Eye (tissue), 1 donor: ENCODE data around the gene ZNF774.
"Not testable (repeated sequence)": the region's sequence is repeated elsewhere in the genome, so short reads cannot be mapped to it uniquely, and the experiment has no call there.

Source experiments
- DNase-seq: peaks from one replicate; pipeline ENCODE4 v3.0.0-alpha.2; 2015

The ZNF774 gene

DNA sequence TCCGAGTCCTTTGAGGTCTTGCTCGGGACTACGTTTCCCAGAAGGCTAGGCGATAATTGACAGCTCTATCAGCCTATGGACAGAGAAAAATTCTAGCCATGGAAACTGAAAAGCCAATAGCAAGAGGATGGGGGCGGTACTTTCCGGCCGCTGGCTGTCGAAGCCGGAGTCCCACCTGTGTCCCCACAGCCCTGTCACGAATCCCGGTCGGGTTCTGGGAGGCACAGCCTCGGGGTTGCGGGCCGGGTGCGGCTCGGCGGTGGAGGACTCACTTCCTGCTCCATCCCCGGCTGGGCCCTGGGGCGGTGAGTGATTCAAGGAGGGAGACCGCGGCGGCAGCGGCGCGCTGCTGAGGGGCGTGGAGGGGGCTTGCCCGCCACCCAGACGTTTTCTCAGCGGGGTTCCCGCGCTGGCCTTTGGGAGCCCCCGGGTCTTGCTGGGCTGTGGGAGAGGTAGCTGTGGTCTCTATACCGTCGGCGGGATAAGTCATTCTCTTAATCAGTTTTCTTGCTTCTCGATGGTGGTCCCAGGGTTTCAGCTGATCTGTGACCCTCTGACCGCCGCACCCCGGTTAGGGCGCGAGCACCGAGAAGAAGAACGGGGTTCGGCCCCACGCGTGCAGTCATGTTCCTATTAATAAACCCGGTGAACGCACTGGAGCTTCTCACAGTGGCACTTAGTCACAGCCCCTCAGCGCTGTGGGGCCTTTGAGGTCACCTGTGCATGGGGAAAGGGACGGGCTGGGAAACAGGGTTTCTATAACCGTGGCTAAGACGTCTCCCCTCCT is at the start of gene ZNF774:
Gene ZNF774 (plus strand): TSS at position 178 of the 787 bp plus-strand sequence. CDS start 2,377 bp downstream, outside the sequence.
- DNase-seq: peak; percentile 100

DNA sequence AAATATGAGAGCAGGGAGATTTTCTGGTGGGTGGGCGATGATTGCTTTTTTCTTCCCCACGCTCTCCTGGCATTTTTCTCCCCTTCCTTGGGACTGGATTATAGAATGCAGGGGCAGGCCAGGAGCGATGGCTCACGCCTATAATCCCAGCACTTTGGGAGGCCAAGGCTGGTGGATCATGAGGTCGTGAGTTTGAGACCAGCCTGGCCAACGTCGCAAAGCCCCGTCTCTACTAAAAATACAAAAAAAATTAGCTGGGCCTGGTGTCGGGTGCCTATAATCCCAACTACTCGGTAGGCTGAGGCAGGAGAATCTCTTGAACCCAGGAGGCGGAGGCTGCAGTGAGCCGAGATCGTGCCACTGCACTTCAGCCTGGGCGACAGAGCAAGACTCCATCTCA is 46.7 kb upstream of the ZNF774 start:
- DNase-seq: not testable (repeated sequence)

DNA sequence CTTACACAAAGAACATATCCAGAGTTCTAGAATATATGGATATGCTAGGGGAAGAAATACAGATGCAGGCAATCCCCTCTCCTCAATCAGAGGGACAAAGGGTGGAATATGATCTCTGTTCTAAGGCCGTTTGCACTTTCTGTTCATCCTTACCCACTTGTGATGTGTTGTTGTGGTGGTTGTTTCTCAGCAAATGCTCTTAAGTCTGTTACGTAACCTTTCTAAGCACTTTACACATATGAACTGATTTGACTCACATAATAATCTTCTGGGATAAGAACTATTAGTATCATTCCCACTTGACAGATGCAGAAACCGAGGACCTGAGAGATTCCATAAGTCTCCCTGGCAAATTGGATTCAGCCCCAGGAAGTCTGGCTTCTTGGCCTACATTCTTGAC is 46.2 kb upstream of the ZNF774 start:
- no peak for DNase-seq

DNA sequence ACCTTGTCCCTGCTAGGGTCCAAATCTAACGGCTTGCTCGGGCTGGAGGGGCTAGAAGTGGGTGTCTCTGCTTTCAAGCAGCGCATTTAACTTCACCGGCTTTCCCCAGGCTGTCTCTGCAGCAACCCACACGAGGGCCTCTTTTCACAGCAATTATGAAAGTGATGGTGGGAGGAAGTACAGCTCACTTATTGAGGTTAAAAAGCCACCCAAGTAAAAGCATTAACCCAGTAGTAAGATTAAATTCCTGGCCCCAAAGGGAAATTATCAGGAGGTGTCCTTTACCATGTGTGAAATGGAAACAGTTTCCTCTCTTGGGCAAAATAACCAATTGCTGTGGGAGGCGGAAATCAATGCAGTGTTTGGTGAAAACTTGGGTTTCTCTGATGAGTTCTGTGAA is 45.5 kb upstream of the ZNF774 start:
- DNase-seq: no peak

DNA sequence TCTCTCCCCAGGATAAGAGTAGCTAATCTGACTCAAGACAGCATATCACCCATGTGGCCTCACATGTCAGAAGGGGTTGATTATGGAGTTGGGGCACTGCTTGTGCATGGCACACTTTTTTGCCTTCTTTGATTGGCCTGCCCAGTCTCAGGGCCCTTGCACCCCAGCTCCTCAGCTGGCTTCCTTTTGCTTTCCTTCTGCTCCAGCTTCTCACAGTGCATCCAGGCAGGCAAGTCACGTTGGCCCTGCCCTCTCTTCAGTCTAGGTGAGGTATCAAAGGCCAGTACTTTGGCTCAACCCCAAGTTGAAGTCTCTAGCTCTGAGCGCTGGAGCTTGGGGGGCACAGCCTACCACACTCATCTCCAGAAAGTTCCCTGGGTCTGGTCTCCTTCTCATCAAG is 44.4 kb upstream of the ZNF774 start:
- DNase-seq: no peak

DNA sequence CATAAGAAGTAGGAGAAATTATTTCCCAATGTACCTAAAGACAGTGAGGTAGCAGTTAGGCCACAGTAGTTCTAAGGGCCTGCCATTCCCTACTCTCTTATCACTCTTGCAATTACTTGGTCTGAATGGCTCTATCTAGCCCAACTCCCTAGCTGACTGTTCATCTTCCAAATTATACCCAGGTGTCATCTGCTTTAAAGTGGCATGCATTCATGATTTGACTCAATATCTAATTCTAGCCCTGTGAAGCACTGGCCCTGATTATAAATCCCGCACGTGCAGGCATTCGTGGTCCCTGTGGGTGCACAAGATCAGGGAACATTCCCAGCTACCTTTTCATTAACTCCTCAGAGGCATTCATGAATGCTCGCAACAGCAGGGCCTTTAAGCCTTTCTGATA is 43.1 kb upstream of the ZNF774 start:
- DNase-seq: no peak

DNA sequence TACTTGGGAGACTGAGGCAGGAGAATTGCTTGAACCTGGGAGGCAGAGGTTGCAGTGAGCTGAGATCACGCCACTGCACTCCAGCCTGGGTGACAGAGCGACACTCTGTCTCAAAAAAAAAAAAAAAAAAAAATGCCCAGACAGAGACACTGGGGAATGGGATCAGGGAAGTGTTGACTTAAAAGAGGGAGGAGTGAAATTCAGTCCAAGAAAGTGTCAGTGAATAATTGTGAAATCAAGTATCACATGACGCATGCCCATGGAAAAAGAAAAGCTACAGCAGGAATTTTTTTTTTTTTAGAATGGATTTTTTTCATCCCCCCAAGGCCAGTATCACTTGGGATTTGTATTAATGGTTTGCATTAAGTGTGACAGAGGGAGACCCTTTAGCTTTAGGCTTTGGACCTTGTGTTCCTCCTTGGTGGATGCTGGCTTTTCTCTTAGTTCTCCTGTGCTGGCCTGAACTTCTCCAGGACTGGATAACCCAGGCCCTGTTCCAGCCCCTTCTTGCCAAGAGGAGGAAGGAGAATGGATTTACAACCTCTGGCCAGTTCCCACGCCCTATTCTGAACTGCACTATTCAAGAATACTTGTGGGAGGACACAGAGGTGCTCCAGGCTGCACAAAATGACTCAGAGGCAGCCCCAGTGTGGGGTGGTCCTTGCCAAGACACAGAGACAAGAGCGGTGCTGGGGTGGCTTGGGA is 36.7 kb upstream of the ZNF774 start:
- DNase-seq: no peak

DNA sequence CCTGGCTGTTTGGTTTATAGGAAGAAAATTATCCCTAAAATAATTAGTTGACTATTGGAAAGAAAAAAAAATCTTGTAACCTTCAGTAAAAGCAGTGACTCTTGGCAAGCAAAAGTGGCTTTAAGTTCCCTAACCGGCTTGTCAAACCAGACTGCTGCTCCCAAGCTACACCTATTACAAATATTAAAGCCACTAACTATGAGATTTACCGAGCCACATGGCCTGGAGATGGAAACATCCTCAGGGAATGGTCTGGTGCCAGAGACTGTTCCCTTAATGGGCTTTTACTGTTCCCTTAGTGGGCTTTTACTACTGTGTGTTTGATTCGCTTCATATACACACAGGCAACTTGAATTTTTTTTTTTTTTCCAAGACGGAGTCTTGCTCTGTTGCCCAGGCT is 35.9 kb upstream of the ZNF774 start:
- DNase-seq: no peak

DNA sequence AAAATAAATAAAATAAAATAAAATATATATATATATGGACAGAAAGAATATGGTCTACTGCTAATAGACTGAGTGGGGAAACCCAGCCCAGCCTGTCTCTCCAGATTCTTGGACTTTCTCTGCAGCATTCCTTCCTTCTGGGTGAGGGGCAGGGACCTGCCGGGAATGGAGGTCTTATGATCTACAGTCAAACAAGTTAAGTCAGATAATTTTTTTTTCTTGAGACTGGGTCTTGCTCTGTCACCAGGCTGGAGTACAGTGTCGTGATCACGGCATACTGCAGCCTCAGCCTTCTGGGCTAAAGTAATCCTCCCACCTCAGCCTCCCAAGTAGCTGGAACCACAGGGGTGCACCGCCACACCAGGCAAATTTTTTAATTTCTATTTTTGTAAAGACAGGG is 33.5 kb upstream of the ZNF774 start:
- no peak for DNase-seq

DNA sequence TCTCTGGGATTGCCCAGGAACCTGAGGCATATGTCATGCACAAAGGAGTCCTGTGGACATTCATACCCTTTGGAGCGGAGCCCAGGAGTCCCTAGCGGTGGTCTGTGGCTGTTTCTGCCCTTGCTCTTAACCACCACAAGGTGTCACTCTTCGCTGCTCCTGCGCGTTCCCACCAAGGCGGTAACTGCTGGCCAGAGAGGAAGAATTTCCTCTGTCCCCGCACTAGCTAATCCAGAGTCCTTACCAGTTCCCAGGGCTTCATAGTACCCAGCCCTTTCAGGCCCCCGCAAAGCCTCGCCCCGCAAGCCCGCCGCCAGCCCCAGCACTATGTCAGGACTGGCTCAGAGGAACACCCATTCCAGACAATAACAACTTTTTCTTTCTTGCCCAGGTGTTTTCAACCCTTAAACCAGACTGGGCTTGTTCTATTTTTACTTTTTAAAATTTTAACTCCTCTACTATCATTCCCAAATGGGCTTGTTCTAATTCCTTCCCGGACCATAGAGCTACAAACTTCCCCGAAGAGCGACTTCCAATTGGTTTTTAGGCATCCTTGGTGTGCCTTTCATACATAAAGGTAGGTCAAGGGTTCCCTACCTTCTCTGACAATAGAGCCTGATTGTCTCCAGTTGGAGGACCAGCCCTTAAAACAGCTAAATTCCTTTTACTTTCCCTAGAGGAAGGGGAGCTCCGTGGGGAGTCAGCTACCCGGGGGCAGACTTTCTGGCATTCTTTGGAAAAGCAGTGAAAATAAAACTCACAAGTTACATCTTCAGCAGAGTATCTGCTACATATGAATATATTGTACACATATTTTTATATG is 31.8 kb upstream of the ZNF774 start:
- DNase-seq: peak; percentile 96

DNA sequence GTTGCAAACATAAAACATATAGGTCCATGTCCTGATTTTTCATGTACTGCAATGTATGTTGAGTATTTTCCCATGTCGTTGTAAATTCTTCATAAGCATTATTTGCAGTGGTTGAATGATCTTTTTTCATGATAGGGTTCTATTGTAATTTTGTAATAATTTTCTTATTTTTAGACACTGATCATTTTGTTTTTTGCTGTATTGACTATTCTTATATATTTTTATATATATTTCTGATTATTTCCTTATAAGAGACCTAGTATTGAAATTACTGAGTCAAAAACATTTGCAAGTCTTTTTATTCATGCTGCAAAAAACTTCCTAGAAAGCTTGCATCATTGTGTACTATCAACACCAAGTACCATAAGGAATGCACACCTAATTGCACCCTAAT is 31.2 kb upstream of the ZNF774 start:
- DNase-seq: no peak

DNA sequence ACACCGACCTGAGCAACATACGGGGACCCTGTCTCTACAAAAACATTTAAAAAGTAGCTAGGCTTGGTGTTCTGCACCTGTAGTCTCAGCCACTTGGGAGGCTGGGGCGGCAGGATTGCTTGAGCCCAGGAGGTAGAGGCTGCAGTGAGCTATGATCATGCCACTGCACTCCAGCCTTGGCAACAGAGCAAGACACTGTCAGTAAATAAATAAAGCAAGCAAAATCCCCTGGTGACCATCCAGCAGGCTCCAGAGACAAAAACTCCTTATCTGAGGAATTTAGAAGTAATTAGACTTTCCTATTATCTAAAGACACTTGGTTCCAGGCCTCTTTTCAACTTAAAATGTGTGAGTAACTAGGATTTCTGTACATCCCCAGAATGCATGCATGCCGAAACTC is 29.5 kb upstream of the ZNF774 start:
- DNase-seq: no peak

DNA sequence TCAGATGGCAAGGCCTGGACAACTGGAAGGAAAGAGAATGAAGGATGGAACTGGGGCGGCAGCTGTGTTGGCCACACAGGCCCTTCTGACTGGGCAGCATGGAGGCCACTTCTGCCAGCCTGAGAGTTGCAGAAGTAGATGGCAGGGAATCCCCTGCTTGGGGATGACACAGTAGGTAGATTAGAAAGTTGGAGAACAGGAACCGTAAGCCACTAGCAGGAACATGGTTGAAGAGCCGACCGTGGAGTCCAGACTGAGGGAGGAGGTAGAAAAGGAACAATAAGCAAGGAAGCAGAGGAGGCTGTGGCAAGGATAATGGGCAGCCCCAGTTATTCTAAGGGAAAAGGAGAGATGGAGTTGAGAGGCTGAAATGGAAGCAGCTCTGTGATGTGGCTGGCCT is 26.4 kb upstream of the ZNF774 start:
- DNase-seq: no peak

DNA sequence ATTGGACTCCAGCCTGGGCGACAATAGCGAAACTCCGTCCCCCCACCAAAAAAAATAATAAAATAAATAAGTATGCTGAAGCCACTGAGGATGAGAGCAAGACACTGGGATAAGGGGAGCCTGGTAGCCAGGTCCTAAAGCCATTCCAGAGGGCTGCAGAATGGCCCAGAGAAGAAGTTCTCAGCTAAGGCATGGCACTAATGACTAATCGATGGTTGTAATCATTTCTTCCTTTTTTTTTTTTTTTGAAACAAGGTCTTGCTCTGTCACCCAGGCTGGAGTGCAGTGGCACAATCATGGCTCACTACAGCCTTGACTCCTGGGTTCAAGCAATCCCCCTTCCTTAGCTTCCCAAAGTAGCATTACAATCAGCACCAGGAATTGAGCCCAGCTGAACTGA is 25.6 kb upstream of the ZNF774 start:
- DNase-seq: no peak

DNA sequence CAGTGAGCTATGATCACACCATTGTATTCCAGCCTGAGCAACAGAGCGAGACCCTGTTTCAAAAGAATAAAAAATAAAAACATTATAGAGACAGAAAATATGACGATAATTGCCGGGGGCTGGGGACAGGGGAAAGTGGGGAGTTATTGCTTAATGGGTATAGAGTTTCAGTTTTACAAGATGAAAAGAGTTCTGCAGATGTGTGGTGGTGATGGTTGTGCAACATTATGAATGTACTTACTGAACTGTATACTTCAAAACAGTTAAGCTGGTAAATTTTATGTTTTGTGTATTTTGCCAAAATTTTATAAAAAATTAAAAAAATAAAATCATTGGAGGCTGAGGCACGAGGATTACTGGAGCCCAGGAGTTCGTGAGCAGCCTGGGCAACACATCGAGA is 24.8 kb upstream of the ZNF774 start:
- DNase-seq: no peak

DNA sequence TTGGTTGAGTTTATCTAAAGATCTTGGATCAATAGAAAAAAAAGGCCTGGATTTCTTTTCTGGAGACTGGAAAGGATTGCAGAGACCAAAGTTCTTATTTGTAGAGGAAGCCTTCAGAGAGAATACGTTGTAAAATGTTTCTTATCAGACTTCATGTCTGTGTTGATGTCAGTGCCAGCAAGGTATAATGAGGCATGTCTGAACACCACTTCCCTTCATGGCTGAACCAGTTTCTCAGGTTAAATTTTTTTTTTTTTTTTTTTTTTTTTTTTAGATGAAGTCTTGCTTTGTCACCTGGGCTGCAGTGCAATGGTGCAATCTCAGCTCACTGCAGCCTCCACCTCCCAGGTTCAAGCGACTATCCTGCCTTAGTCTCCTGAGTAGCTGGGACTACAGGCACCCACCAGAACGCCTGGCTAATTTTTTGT is 17.8 kb upstream of the ZNF774 start:
- no peak for DNase-seq

DNA sequence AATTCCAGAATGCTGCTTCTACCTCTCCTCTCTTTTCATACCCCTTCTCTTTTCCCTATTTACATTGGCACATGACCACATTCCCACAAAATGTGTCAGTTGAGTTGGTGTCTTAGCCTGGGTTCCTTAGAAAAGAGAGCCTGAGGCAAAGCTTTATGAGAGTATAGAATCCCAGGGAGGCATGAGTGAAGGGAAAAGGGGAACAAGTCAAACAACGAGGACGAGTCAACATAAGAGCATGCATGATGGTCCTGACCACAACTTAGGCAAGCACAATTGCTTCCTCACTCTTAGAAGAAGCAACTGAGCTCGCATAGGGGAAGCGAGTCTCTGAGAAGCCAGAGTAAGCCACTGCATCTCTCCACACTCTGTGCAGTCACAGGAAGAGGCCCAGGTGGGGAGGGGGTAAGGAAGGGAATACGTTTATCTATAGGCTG is 15.4 kb upstream of the ZNF774 start:
- DNase-seq: no peak

DNA sequence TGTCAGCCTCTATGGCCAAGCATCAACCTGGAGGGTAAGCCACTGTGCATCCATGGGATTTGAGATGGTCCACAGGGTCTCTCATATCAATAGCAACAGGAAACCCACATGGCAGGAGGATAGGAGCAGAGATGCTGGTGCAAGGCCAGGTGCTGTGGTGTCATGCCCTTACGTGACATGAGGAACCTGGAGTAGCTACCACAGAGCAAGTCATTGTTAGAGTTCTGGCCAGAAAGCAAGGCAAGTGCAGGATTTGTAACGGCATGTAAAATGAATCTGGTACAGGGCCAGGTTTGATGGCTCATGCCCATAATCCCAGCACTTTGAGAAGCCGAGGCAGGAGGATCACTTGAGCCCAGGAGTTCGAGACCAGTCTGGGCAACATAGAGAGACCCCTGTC is 14.8 kb upstream of the ZNF774 start:
- DNase-seq: no peak

DNA sequence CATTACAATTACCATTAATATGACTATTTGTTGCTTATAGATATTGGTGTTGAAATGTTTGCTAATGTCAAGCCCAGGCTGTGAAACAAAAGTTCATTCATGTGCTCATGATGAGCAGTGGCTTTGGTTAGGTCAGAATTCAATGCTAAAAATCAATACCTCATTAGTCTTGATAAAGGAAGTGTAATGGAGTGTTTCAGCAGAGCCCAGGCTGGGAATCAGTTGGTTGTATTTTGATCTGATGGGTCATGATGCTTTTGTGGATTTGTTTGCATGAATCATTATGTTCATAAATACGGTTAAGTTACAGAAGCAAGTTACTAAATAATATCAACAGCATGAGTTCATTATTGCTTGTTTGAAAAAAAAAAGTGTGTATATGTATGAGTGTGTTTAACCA is 13.6 kb upstream of the ZNF774 start:
- DNase-seq: peak; percentile 20

DNA sequence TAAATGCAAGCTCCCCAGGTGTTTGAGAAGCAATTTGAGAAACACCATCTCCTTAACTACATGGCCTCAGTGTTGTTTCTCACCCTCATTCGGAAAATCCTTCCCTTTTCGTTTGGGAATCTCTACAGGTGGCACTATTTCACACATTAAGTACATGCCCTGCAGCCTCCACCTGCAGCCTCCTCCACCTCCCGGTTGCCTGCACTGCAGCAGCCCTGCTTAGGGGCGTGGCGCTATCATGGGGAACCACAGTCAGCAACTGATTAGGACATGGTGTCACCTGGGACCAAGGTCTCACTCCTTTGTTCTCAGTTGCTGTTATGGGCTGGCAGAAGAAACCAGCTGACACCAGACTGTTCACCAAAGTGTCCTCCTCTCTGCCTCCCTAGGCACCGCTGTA is 11.7 kb upstream of the ZNF774 start:
- DNase-seq: no peak

DNA sequence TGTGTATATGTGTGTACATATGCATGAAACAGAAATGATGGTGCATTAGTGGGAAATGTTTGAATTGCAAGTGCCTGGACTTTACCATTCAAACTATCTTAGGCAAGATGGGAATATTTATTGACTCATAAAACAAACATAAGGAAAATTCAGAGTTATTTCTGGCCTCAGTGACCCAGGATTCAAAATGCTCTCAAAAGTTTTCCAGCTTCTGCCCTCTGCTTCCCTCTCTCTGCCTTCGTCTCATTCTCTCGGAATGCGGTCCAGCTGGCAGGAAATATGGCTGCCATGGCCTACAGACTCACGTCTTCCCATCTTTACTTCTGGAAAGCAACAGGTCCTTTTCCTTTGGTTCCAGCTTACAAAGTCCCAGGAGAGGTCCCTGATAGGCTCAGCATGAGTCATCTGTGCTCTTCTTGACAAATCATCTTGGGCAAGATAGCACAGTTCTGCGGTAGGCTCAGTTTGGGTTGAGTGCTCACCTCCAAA is 8.7 kb upstream of the ZNF774 start:
- no peak for DNase-seq

DNA sequence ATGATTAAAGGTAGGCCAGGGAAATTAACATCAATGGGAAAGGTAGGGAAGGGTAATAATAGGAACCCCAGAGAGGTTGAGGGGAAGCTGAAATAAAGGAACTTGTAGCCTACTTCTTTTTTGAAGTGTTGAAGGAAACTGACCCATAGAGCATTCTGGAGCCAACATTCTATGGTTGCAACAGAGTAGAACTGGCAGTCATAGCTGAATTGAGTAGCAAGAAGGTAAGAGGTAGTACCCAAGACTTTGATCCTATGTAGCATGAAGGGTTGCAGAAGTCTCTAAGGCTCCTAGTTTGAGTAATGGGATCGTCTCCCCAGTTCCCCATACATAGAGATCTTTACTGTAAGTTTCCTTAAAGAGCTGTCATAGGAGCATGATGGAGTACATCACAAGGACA is 7.4 kb upstream of the ZNF774 start:
- DNase-seq: no peak

DNA sequence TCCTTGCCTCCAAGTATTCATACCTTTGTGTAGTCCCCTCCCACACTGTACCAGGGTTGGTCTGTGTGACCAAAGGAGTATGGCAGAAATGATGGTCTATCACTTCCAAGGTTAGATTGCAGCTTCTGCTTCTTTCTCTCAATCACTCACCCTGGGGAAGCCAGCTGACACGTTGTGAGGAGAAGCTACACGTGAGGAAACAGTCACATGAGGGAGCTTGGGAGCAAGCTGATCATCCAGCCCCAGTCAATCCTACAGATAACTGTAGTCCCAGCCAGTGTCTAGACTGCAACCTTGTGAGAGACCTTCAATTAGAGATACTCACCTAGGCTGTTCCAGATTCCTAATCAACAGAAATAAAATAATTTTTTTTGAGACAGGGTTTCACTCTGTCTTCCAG is 6.2 kb upstream of the ZNF774 start:
- no peak for DNase-seq
